Measurements from ENCODE around the gene AIF1.

The AIF1 gene

GRCh38 chr6:31657406-31658157 is 42.5 kb downstream of the AIF1 start:
- Histone ChIP-seq H3K9me3 (ENCODE audit: insufficient read depth, low read depth, low read length) (no peaks in the 10 kb centered on the region), H3K36me3 (ENCODE audit: insufficient read depth, low read depth, low read length) (peaks cover 25% of the 10 kb centered on the region), H3K27ac (ENCODE audit: low read length) (no peak overlapping the region), H3K27me3 (ENCODE audit: insufficient read depth, low read length) (no peaks in the 10 kb centered on the region), H3K9ac (ENCODE audit: low read depth, low read length) (no peak overlapping the region), H3K4me3 (ENCODE audit: low read length) (no peak overlapping the region), H3K4me1 (ENCODE audit: insufficient read depth, low read length) (peaks cover 7% of the 10 kb centered on the region; the same call in 1 of the 2 replicates)

DNA sequence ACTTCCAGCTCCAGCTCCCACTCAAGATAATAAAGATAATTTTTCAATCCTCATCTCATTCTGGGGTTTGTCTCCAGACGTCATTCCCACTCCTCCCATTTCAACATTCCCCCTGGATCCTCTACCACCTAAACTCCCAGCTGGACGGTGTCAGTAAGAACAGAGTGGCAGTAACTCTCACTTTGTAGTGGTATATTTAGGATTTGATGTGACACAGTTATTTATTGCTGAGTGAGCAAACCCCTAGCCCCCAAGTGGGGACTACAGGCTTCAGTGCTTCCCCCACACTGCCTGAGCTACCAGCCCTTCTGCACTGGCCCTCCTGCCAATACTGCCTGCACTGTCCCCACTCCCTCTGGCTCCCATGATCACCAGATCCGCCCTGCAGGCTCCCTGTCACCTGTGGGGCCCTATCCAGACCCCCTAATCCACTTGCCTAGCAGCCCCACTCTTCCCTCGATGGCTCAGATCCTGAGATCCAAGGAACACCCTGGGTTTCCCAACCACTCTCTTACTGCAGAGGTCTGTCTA is 43.2 kb downstream of the AIF1 start:
- H3K4me1 ChIP-seq (ENCODE audit: insufficient read depth, low read length) = peaks cover 7% of the 10 kb centered on the region; the same call in 1 of the 2 replicates
- no peak overlapping the region for H3K27ac ChIP-seq (ENCODE audit: low read length)
- H3K4me3 ChIP-seq (ENCODE audit: low read length) = no peak overlapping the region
- H3K9me3 ChIP-seq (ENCODE audit: insufficient read depth, low read depth, low read length) = no peaks in the 10 kb centered on the region
- no peaks in the 10 kb centered on the region for H3K27me3 ChIP-seq (ENCODE audit: insufficient read depth, low read length)
- peaks cover 31% of the 10 kb centered on the region for H3K36me3 ChIP-seq (ENCODE audit: insufficient read depth, low read depth, low read length)
- no peak overlapping the region for H3K9ac ChIP-seq (ENCODE audit: low read depth, low read length)

GRCh38 chr6:31658983-31659648 is 44.1 kb downstream of the AIF1 start:
- Histone ChIP-seq H3K27ac (ENCODE audit: low read length) (no peak overlapping the region), H3K4me1 (ENCODE audit: insufficient read depth, low read length) (peaks cover 10% of the 10 kb centered on the region; the same call in 1 of the 2 replicates), H3K9me3 (ENCODE audit: insufficient read depth, low read depth, low read length) (no peaks in the 10 kb centered on the region), H3K4me3 (ENCODE audit: low read length) (peak overlapping the region; percentile 99), H3K27me3 (ENCODE audit: insufficient read depth, low read length) (no peaks in the 10 kb centered on the region), H3K36me3 (ENCODE audit: insufficient read depth, low read depth, low read length) (peaks cover 39% of the 10 kb centered on the region), H3K9ac (ENCODE audit: low read depth, low read length) (peak overlapping the region; percentile 99; the same call in 1 of the 2 replicates)

GRCh38 chr6:31659649-31660380 is 44.8 kb downstream of the AIF1 start:
- peaks cover 39% of the 10 kb centered on the region for H3K36me3 ChIP-seq (ENCODE audit: insufficient read depth, low read depth, low read length)

DNA sequence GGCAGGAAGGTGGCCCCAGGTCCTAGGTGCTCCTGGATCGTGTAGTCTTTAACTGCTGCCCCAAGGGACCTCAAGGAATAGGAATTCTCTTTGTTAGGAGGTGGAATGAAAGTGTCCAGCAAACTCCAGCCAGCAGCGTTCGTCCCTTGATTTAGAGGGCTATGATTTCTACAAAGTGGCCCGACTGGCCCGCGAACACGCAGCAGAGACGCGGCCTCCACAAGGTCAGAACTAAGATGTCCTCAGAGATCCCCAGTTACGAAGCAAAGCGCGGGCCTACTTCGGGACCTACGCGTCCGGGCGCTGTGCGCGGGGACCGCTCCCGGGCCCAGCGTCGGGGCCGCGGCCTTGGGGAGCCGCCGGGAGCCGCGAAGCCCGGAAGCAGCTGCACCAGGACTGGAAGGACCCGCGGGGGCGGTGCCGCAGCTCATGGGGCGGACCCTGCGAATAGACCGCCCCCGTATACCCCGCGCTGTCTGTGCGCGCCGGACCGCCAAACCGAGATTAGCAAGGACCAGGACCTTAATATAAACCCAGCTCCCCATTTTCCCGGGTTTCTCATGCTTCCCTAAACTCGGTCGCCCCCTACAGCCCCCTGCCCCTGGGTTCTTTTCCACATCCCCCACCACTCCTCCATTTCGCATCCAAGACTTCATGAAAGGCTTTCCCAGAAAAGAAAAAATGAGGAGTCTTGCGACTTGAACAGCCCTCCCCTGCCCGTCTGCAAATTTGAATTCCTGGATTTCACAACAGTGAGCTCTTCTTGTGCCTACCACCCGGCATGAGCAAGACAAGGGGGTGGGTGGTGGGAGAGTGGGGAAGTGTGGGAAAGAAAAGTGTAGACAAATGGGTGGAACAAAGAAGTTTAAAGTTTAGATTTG is 45.6 kb downstream of the AIF1 start, which contains the start of gene C6orf47:
TSS of gene C6orf47 (minus strand) at position 398 of the 881 bp plus-strand sequence. CDS start 831 bp downstream, outside the sequence.
- Histone ChIP-seq H3K4me1 (ENCODE audit: insufficient read depth, low read length) (peaks cover 10% of the 10 kb centered on the region; the same call in 1 of the 2 replicates), H3K9ac (ENCODE audit: low read depth, low read length) (peak within 1 kb of the TSS; percentile 99), H3K4me3 (ENCODE audit: low read length) (peak within 1 kb of the TSS; percentile 99), H3K36me3 (ENCODE audit: insufficient read depth, low read depth, low read length) (peaks cover 39% of the 10 kb centered on the region), H3K27me3 (ENCODE audit: insufficient read depth, low read length) (no peaks in the 10 kb centered on the region), H3K27ac (ENCODE audit: low read length) (peak within 1 kb of the TSS; percentile 91), H3K9me3 (ENCODE audit: insufficient read depth, low read depth, low read length) (no peaks in the 10 kb centered on the region)

More at GRCh38 chr6:31659649-31660380, 44.8 kb downstream of the AIF1 start:
- Histone ChIP-seq H3K4me3 (ENCODE audit: low read length) (peak overlapping the region; percentile 99), H3K27me3 (ENCODE audit: insufficient read depth, low read length) (no peaks in the 10 kb centered on the region), H3K27ac (ENCODE audit: low read length) (peak overlapping the region; percentile 91), H3K9me3 (ENCODE audit: insufficient read depth, low read depth, low read length) (no peaks in the 10 kb centered on the region), H3K4me1 (ENCODE audit: insufficient read depth, low read length) (peaks cover 10% of the 10 kb centered on the region; the same call in 1 of the 2 replicates), H3K9ac (ENCODE audit: low read depth, low read length) (peak overlapping the region; percentile 99)

DNA sequence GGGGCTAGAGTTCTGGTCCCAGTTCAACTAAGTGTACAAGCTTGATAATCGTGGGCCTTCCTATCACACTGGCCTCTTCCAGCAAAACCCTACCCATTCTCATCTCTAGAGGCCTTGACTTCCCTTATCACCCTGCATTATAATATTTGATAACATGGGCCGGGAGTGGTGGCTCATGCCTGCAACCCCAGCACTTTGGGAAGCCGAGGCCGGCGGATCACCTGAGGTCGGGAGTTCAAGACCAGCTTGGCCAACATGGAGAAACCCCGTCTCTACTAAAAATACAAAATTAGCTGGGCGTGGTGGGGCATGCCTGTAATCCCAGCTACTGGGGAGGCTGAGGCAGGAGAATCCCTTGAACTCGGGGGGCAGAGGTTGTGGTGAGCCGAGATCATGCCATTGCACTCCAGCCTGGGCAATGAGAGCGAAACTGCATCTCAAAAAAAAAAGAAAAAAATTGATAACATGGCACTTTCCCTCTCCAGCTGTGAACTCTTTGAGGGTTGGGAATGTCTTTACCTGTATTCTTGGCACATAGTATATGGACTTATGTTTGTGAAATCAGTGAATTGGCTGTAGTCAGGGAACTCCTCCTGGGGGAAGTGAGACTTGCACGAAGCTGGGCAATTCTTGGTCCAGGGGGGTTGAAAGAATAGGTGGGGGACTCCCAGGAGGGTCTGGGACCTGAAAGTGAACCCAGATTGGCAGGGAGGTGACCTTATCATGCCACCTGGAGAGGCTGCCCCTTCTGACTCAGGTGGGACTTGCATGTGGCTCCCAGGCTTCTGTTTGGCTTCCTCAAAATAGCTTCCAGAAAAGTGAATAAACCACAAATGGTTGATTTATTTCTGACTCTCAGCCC is 46.5 kb downstream of the AIF1 start:
- H3K4me3 ChIP-seq (ENCODE audit: low read length) = peak overlapping the region; percentile 99
- peak overlapping the region; percentile 35 for H3K27ac ChIP-seq (ENCODE audit: low read length)
- peak overlapping the region; percentile 99; the same call in 1 of the 2 replicates for H3K9ac ChIP-seq (ENCODE audit: low read depth, low read length)
- no peaks in the 10 kb centered on the region for H3K9me3 ChIP-seq (ENCODE audit: insufficient read depth, low read depth, low read length)
- peaks cover 37% of the 10 kb centered on the region for H3K36me3 ChIP-seq (ENCODE audit: insufficient read depth, low read depth, low read length)
- no peaks in the 10 kb centered on the region for H3K27me3 ChIP-seq (ENCODE audit: insufficient read depth, low read length)
- H3K4me1 ChIP-seq (ENCODE audit: insufficient read depth, low read length) = peaks cover 10% of the 10 kb centered on the region; the same call in 1 of the 2 replicates

DNA sequence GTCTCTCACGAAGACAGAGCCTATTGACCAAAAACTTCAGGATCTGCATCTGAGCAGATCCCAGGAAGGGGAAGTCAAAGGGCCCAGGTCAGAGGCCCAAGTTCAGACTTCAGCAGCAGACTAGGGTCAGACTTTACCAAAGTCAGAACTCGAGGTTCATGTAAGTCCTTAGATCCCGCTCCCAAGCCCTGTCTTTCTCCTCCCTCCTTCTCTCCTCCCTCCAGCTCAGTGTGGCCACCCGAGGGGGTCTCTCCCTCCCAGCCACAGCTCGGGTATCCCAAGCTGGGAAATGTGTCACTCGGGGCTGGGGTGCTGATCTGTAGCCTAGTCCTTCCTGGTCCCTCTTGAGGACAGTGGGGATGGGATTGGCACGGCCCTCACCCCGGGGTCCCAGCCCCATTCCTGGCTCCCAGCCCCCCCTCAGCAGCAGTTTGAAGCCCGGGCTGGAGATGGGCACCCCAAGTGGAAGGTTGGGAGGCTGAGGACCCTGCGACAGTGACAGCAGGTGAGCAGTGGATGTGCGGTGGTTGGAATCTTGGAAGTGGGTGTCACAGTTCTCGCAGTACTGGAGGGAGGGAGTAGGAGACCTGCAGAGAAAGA is 47.2 kb downstream of the AIF1 start:
- Histone ChIP-seq H3K9me3 (ENCODE audit: insufficient read depth, low read depth, low read length) (no peaks in the 10 kb centered on the region), H3K9ac (ENCODE audit: low read depth, low read length) (no peak overlapping the region), H3K4me3 (ENCODE audit: low read length) (no peak overlapping the region), H3K36me3 (ENCODE audit: insufficient read depth, low read depth, low read length) (peaks cover 40% of the 10 kb centered on the region), H3K27ac (ENCODE audit: low read length) (no peak overlapping the region), H3K4me1 (ENCODE audit: insufficient read depth, low read length) (peaks cover 10% of the 10 kb centered on the region; the same call in 1 of the 2 replicates), H3K27me3 (ENCODE audit: insufficient read depth, low read length) (no peaks in the 10 kb centered on the region)

- Histone ChIP-seq H3K36me3 (ENCODE audit: insufficient read depth, low read depth, low read length) (peaks cover 46% of the 10 kb centered on the region), H3K4me1 (ENCODE audit: insufficient read depth, low read length) (peaks cover 10% of the 10 kb centered on the region; the same call in 1 of the 2 replicates)
Measured at GRCh38 chr6:31663126-31663960, 48.3 kb downstream of the AIF1 start.

More at GRCh38 chr6:31663126-31663960, 48.3 kb downstream of the AIF1 start:
- H3K9ac ChIP-seq (ENCODE audit: low read depth, low read length) = peak overlapping the region; percentile 98; the same call in 1 of the 2 replicates
- H3K4me3 ChIP-seq (ENCODE audit: low read length) = peak overlapping the region; percentile 96; the same call in 1 of the 2 replicates
- no peaks in the 10 kb centered on the region for H3K9me3 ChIP-seq (ENCODE audit: insufficient read depth, low read depth, low read length)
- no peaks in the 10 kb centered on the region for H3K27me3 ChIP-seq (ENCODE audit: insufficient read depth, low read length)
- H3K27ac ChIP-seq (ENCODE audit: low read length) = no peak overlapping the region

Measured in iPS-20b (cell line).